Measurements from ENCODE around the gene KIF5A.

GRCh38 chr12:57612711-57613426, 63.0 kb downstream of the KIF5A start:
- TF ChIP-seq POLR2A (IDR thresholded peaks at IDR 0.05; ENCODE audit: extremely low read depth, insufficient read length) (no peak), CTCF (IDR thresholded peaks at IDR 0.05; ENCODE audit: low read depth, low read length) (no peak)
